Loucy (cell line): ENCODE results near the gene MGAT5B.

Experiments
- H2AFZ ChIP-seq: fragments of 200-600 bp; sonication (generic); 2 replicates; pipeline ENCODE4 v1.6.0; 2016; ENCODE audit warnings: antibody characterized with exemption, mild to moderate bottlenecking, low read length, moderate library complexity
- H3F3A ChIP-seq: fragments of 200-600 bp; 2 replicates; pipeline ENCODE4 v1.6.0; 2016; ENCODE audit warnings: antibody characterized with exemption, low read depth, mild to moderate bottlenecking
- H3K27me3 ChIP-seq: fragments of 200-600 bp; sonication (generic); 2 replicates; pipeline ENCODE4 v1.6.1; 2014; ENCODE audit warnings: low read length, mild to moderate bottlenecking; ENCODE audit not compliant: insufficient read depth, poor library complexity, severe bottlenecking
- H3K36me3 ChIP-seq: fragments of 200-600 bp; sonication (generic); 2 replicates; pipeline ENCODE4 v1.6.1; 2016; ENCODE audit warnings: low read length; ENCODE audit not compliant: insufficient read depth
- H3K4me1 ChIP-seq: fragments of 200-600 bp; sonication (generic); 2 replicates; pipeline ENCODE4 v1.5.1; 2014; ENCODE audit warnings: low read length, mild to moderate bottlenecking; ENCODE audit not compliant: insufficient read depth, poor library complexity, severe bottlenecking
- H3K4me2 ChIP-seq: fragments of 200-600 bp; sonication (generic); 2 replicates; pipeline ENCODE4 v1.6.0; 2014; ENCODE audit warnings: antibody characterized with exemption, low read length, low read depth, mild to moderate bottlenecking; ENCODE audit not compliant: poor library complexity, severe bottlenecking
- H3K4me3 ChIP-seq: fragments of 200-600 bp; sonication (generic); 2 replicates; pipeline ENCODE4 v1.5.1; 2014; ENCODE audit warnings: low read length, mild to moderate bottlenecking, mixed read lengths; ENCODE audit not compliant: poor library complexity, severe bottlenecking
- H3K79me2 ChIP-seq: fragments of 200-600 bp; sonication (generic); 2 replicates; pipeline ENCODE4 v1.6.1; 2014; ENCODE audit warnings: low read length; ENCODE audit not compliant: insufficient read depth
- H3K9ac ChIP-seq: fragments of 200-600 bp; sonication (generic); 2 replicates; pipeline ENCODE4 v1.6.0; 2014; ENCODE audit warnings: mild to moderate bottlenecking, low read depth, low read length, moderate library complexity; ENCODE audit not compliant: poor library complexity, severe bottlenecking
- H3K9me2 ChIP-seq: fragments of 200-600 bp; sonication (generic); replicated peaks from 2 replicates; pipeline ENCODE4 v1.6.1; 2016; ENCODE audit warnings: low read depth, low read length, mixed read lengths
- H3K9me3 ChIP-seq: fragments of 200-600 bp; sonication (generic); 2 replicates; pipeline ENCODE4 v1.6.1; 2014; ENCODE audit warnings: mild to moderate bottlenecking, antibody characterized with exemption, low read length, low read depth; ENCODE audit not compliant: insufficient read depth
- H4K20me1 ChIP-seq: fragments of 200-600 bp; sonication (generic); 2 replicates; pipeline ENCODE4 v1.6.0; 2014; ENCODE audit warnings: antibody characterized with exemption, low read length, mild to moderate bottlenecking; ENCODE audit not compliant: insufficient read depth, poor library complexity, severe bottlenecking
- CTCF ChIP-seq: fragments of 200-600 bp; sonication (generic); conservative IDR thresholded peaks from 2 replicates; pipeline ENCODE4 v1.5.1; 2014; ENCODE audit warnings: mild to moderate bottlenecking, antibody characterized with exemption, low read length
- EZH2phosphoT487 ChIP-seq: fragments of 200-600 bp; IDR thresholded peaks from 2 replicates; pipeline ENCODE4 v1.6.1; 2018; ENCODE audit warnings: antibody characterized with exemption, mild to moderate bottlenecking, moderate library complexity, borderline replicate concordance

MGAT5B gene

DNA sequence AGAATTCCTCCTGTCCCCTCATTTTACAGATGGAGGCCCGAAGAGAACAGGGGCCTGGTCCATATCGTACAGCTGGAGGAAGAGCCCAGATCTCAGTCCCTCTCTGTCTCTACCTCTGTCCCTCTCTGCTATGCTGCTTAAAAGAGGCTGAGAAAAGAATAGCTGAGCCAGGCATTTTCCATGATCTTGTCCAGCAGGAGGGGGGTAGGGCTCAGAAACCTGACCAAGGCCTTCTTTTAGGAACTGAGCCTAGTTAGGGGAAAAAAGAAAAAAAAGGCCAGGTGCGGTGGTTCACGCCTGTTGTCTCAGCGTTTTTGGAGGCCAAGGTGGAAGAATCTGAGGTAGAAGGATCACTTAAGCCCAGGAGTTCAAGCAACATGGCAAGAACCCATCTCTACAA, 84.2 kb downstream of the MGAT5B start:
- Histone ChIP-seq H3K79me2 (no peaks in the 10 kb centered on the region), H3K4me2 (no peak overlapping the region), H3K9ac (no peak overlapping the region), H3K9me3 (no peaks in the 10 kb centered on the region), H4K20me1 (no peaks in the 10 kb centered on the region), H3K27me3 (no peaks in the 10 kb centered on the region), H3F3A (no peaks in the 10 kb centered on the region), H2AFZ (no peak overlapping the region), H3K4me3 (no peak overlapping the region), H3K36me3 (no peaks in the 10 kb centered on the region), H3K4me1 (peaks cover 4% of the 10 kb centered on the region), H3K9me2 (no peaks in the 10 kb centered on the region)
- no peak for TF ChIP-seq CTCF

GRCh38 chr17:76953066-76953465, 84.9 kb downstream of the MGAT5B start:
- no peak overlapping the region for H2AFZ ChIP-seq
- no peaks in the 10 kb centered on the region for H3K27me3 ChIP-seq
- H3K36me3 ChIP-seq, result no peaks in the 10 kb centered on the region
- H3K79me2 ChIP-seq, result no peaks in the 10 kb centered on the region
- TF ChIP-seq EZH2phosphoT487, result no peak
- TF ChIP-seq CTCF, result no peak
- no peak overlapping the region for H3K4me2 ChIP-seq
- H3K9ac ChIP-seq, result no peak overlapping the region
- no peaks in the 10 kb centered on the region for H3F3A ChIP-seq
- H3K9me3 ChIP-seq, result no peaks in the 10 kb centered on the region
- no peak overlapping the region for H3K4me3 ChIP-seq
- H4K20me1 ChIP-seq, result no peaks in the 10 kb centered on the region
- H3K9me2 ChIP-seq, result no peaks in the 10 kb centered on the region
- H3K4me1 ChIP-seq, result peaks cover 4% of the 10 kb centered on the region

DNA sequence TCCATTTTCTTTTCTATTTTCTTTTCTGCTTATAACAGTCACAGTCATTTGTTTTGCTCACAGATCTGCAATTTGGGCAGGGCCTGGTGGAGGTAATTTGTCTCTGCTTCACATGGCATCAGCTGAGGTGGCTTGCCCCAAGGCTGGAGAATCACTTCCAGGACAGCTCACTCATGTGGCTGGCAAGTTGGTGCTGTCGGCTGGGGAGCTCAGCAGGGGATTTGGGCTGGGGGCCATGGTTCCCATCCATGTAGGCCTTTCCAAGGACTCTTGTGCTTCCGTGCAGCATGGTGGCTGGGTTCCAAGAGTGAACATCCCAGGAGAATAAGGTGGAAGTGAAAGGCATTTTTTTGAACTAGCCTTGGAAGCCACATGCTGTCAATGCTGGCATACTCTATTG, 85.7 kb downstream of the MGAT5B start:
- no peak overlapping the region for H2AFZ ChIP-seq

More for the DNA sequence above, 85.7 kb downstream of the MGAT5B start:
- H3K36me3 ChIP-seq, result no peaks in the 10 kb centered on the region
- TF ChIP-seq CTCF (no peak), EZH2phosphoT487 (no peak)
- H3K27me3 ChIP-seq, result no peaks in the 10 kb centered on the region
- H4K20me1 ChIP-seq, result no peaks in the 10 kb centered on the region
- peaks cover 4% of the 10 kb centered on the region for H3K4me1 ChIP-seq
- no peak overlapping the region for H3K4me2 ChIP-seq
- H3F3A ChIP-seq, result no peaks in the 10 kb centered on the region
- no peaks in the 10 kb centered on the region for H3K79me2 ChIP-seq
- no peak overlapping the region for H3K9ac ChIP-seq
- no peaks in the 10 kb centered on the region for H3K9me3 ChIP-seq
- H3K9me2 ChIP-seq, result no peaks in the 10 kb centered on the region
- H3K4me3 ChIP-seq, result no peak overlapping the region
